ENCODE measurements around the gene TANGO2. TPM values are rescaled to one million over a fixed set of nuclear protein-coding genes. Genes with fewer than 3 reads are reported as not detected.

The TANGO2 gene
- total RNA-seq, 1 experiment from 2014 or later = 14.6 TPM

GRCh38 chr22:19990188-19990587, 30.7 kb upstream of the TANGO2 start:
- H2BK5ac ChIP-seq (ENCODE audit: insufficient read length, low read length) = no peak overlapping the region
- TF ChIP-seq CTCF (conservative IDR thresholded peaks at IDR 0.05) = no peak
- no peak overlapping the region for H2AK5ac ChIP-seq (ENCODE audit: insufficient read length, low read length)
- Mint-ChIP-seq H3K4me1 (peaks cover 2 to 19% of the 10 kb centered on the region in 2 experiments; a peak in 3 of 4 replicates), H3K27me3 (ENCODE audit: low read depth) (no peaks in the 10 kb centered on the region), H3K9me3 (no peaks in the 10 kb centered on the region; a peak in 1 of 5 replicates), H3K27ac (no peak overlapping the region), H3K4me3 (no peak overlapping the region), H3K36me3 (ENCODE audit: insufficient read depth in 1 of 3, low read depth in 3 of 3) (no peaks in the 10 kb centered on the region; a peak in 1 of 7 replicates)
- DNase-seq = no peak
- WGBS (ENCODE audit: extremely low coverage, insufficient read length, low lambda C conversion rate) = no CpG with 5 or more reads among the region's 2 CpGs
- no peaks in the 10 kb centered on the region for H3K27me3 ChIP-seq (ENCODE audit: insufficient read depth, low read length)
- no peak overlapping the region for H3K56ac ChIP-seq (ENCODE audit: insufficient read length, low read depth, low read length)
- H3K4ac ChIP-seq (ENCODE audit: low read depth, low read length) = no peak overlapping the region
- no peak overlapping the region for H3K27ac ChIP-seq (ENCODE audit: insufficient read length, low read depth, low read length)
- H3K9me3 ChIP-seq (ENCODE audit: control insufficient read depth, low read depth, low read length) = no peaks in the 10 kb centered on the region
- no peak overlapping the region for H2BK15ac ChIP-seq (ENCODE audit: low read depth, low read length)
- H3K79me1 ChIP-seq (ENCODE audit: insufficient read depth, low read depth, low read length, poor library complexity, severe bottlenecking) = peaks cover under 1% of the 10 kb centered on the region
- 0 out of 2 replicates have a peak overlapping the region, but pooled peaks have one; percentile 21 for H3K14ac ChIP-seq (ENCODE audit: insufficient read depth, low read length)
- no peak overlapping the region for H3K23ac ChIP-seq (ENCODE audit: insufficient read length, low read depth, low read length)
- H2BK120ac ChIP-seq (ENCODE audit: low read depth, low read length, poor library complexity, severe bottlenecking) = no peak overlapping the region
- H3T11ph ChIP-seq (ENCODE audit: low read length) = no peak overlapping the region
- H3K4me1 ChIP-seq (ENCODE audit: insufficient read depth, low read length) = no peaks in the 10 kb centered on the region; the same call in 1 of the 2 replicates
- H2AFZ ChIP-seq (ENCODE audit: low read length) = no peak overlapping the region
- H4K91ac ChIP-seq (ENCODE audit: insufficient read length, low read depth, low read length) = no peak overlapping the region
- H3K9ac ChIP-seq (ENCODE audit: extremely low read depth, insufficient read length, low read length) = no peak overlapping the region
- H4K5ac ChIP-seq (ENCODE audit: insufficient read length, low read depth, low read length) = no peak overlapping the region
- H3K79me2 ChIP-seq (ENCODE audit: insufficient read depth, low read length) = no peaks in the 10 kb centered on the region
- H3K4me2 ChIP-seq (ENCODE audit: insufficient read depth, insufficient read length, low read length) = no peak overlapping the region
- no peak overlapping the region for H4K8ac ChIP-seq (replicated peaks; ENCODE audit: insufficient read length, low read depth, low read length)
- H2BK20ac ChIP-seq (ENCODE audit: low read depth, low read length, poor library complexity, severe bottlenecking) = no peak overlapping the region
- no peaks in the 10 kb centered on the region for H3K23me2 ChIP-seq (ENCODE audit: insufficient read length, low read depth, low read length, poor library complexity, severe bottlenecking)
- peaks cover 3% of the 10 kb centered on the region for H4K20me1 ChIP-seq (ENCODE audit: control insufficient read depth, insufficient read depth, insufficient read length)
- H3K18ac ChIP-seq (ENCODE audit: insufficient read length, low read depth, low read length) = no peak overlapping the region
- H2BK12ac ChIP-seq (ENCODE audit: insufficient read length, low read depth, low read length) = no peak overlapping the region
